PFSK-1 (cell line): ENCODE data around the gene MSI2.

ENCODE experiments used
- FOXP2 ChIP-seq: optimal IDR thresholded peaks from 2 replicates; pipeline ENCODE3; 2011; ENCODE audit warnings: borderline replicate concordance, control low read depth, inconsistent platforms; ENCODE audit not compliant: insufficient read depth; ENCODE audit errors: extremely low read length, extremely low read depth
- POLR2AphosphoS5 ChIP-seq: IDR thresholded peaks from 2 replicates; pipeline ENCODE4 v1.6.1; 2012; ENCODE audit warnings: low read depth, mild to moderate bottlenecking, control low read depth, low read length, moderate library complexity
- REST ChIP-seq, 2 experiments: IDR thresholded peaks; 2 replicates each; pipeline versions ENCODE4 v1.6.1 to v1.8.0; 2011 to 2012; ENCODE audit warnings: low read depth in 2 of 2, low read length in 2 of 2, control low read depth in 1 of 2, inconsistent platforms in 1 of 2, mild to moderate bottlenecking in 1 of 2, moderate library complexity in 1 of 2; ENCODE audit not compliant: insufficient read depth in 1 of 2
- SIN3A ChIP-seq: IDR thresholded peaks from 2 replicates; pipeline ENCODE4 v1.6.1; 2012; ENCODE audit warnings: mild to moderate bottlenecking, low read length, moderate library complexity, borderline replicate concordance; ENCODE audit not compliant: insufficient read depth
- TAF1 ChIP-seq: IDR thresholded peaks from 2 replicates; pipeline ENCODE4 v1.6.1; 2012; ENCODE audit warnings: low read length, control low read depth, borderline replicate concordance; ENCODE audit not compliant: insufficient read depth

Gene MSI2

GRCh38 chr17:57556977-57557376 is 300.7 kb downstream of the MSI2 start:
- no peak for TF ChIP-seq POLR2AphosphoS5
- no peak for TF ChIP-seq SIN3A
- TF ChIP-seq REST (IDR thresholded peaks at IDR 0.05; ENCODE audit: insufficient read depth in 1 of 2, low read depth in 2 of 2, low read length in 2 of 2): no peak
- no peak for TF ChIP-seq FOXP2
- TF ChIP-seq TAF1: no peak

DNA sequence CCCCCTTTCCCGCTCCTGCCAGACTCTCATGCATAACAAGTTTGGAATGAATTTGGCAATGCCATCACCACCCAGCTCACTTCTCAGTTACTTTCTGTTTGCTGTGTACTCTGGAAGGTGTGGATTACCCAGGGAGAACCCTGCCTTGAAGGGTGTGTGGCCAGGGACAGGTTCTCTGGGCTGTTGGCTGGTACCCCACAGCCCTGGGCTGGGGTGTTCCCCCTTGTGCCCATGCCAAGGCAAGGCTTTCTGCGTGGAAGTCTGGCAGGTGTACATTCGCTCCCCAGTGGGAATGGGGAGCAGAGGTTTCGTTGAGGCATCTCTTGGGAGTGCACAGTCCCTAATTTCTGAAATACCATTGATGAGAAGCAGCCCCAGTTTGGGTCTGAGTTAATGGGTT is 301.1 kb downstream of the MSI2 start:
- no peak for TF ChIP-seq REST (IDR thresholded peaks at IDR 0.05; ENCODE audit: insufficient read depth in 1 of 2, low read depth in 2 of 2, low read length in 2 of 2)
- TF ChIP-seq TAF1: no peak

DNA sequence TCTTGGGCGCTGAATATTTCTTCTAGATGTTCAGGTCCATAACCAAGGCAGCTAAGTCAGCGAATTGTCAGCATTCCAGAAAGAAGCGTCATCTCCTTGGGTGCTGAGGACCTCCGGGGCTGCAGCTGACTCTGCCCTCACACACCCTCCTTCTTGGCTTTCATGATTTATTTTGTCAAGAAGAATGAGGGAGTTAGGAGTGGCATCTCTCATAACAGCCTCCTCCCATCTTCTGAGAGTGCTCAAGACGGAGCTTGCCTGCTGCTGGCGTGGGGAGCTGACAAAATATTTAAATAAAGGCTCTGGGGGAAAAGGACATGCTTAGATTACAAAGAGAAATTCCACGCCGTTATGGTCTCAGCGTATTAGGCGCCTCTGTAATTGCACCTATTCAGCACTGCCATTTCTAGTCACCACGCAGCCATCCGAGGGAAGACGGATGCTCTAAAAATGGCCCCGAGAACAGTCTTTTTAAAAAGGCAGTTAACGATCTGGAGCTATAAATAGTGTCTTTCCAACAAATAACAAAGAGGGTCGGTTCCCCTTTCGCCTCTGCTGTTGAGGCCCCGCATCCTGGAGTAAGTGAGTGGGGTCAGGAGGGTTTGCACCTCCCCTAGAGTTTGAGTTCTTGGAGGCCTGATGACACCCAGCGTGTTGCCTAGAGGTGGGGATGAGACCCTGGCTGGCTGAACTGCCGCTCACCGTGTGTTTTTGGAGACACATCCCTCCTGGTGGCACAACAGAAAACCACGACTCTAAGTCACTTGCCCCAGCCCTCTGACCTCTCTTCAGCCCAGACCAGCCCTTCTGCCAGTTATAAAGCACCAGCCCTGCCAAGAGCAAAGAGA is 301.7 kb downstream of the MSI2 start:
- TF ChIP-seq TAF1 (no peak), REST (IDR thresholded peaks at IDR 0.05; ENCODE audit: insufficient read depth in 1 of 2, low read depth in 2 of 2, low read length in 2 of 2) (no peak), FOXP2 (no peak), SIN3A (no peak), POLR2AphosphoS5 (no peak)

DNA sequence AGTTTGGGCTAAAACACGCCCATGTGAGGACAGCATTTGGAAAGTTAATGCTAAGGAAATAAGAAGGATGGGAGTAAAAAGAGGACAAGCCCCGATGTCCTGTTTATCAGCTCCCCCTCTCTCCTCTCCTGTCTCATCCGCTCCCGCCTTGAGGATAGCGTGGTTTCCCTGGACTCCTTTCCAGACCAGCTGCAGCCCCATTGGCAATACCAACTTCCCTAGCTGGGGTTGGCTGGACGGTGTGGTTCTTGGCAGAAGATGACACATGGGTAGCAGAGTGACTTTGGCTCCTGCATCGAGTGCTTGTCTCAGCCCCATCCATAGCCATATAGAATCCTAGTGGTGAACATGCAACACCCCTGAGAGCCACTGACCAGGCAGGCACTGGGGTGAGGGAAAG is 302.9 kb downstream of the MSI2 start:
- no peak for TF ChIP-seq POLR2AphosphoS5
- no peak for TF ChIP-seq FOXP2
- no peak for TF ChIP-seq SIN3A
- no peak for TF ChIP-seq TAF1
- no peak for TF ChIP-seq REST (IDR thresholded peaks at IDR 0.05; ENCODE audit: insufficient read depth in 1 of 2, low read depth in 2 of 2, low read length in 2 of 2)
